H1 (cell line): ENCODE measurements around the gene BBC3. TPM values are rescaled to one million over a fixed set of nuclear protein-coding genes. Genes with fewer than 3 reads are reported as not detected.

ENCODE experiments used
- CBX5 ChIP-seq: fragments of 300-800, 300-1000 bp; sonication (generic); IDR thresholded peaks from 2 replicates; pipeline ENCODE4 v1.7.1; 2016; ENCODE audit warnings: antibody characterized with exemption, low read length, low read depth
- GTF2F1 ChIP-seq: IDR thresholded peaks from 2 replicates; pipeline ENCODE4 v1.6.1; 2012; ENCODE audit warnings: low read depth, low read length, improper control_type of control experiment, borderline replicate concordance
- KDM4A ChIP-seq: IDR thresholded peaks from one replicate; pipeline ENCODE4 v1.7.1; 2012; ENCODE audit warnings: low read depth, mild to moderate bottlenecking, moderate library complexity, low read length, inconsistent platforms; ENCODE audit not compliant: severe bottlenecking
- RXRA ChIP-seq: IDR thresholded peaks from 2 replicates; pipeline ENCODE4 v1.6.1; 2011; ENCODE audit warnings: low read depth, mild to moderate bottlenecking, low read length, moderate library complexity; ENCODE audit not compliant: insufficient read depth
- SIX5 ChIP-seq: IDR thresholded peaks from 2 replicates; pipeline ENCODE4 v1.6.1; 2011; ENCODE audit warnings: mild to moderate bottlenecking, low read depth, low read length
- SP1 ChIP-seq: IDR thresholded peaks from 2 replicates; pipeline ENCODE4 v1.6.1; 2011; ENCODE audit warnings: low read depth, low read length
- SRF ChIP-seq: IDR thresholded peaks from 2 replicates; pipeline ENCODE4 v1.6.1; 2011; ENCODE audit warnings: mild to moderate bottlenecking, low read depth, low read length, moderate library complexity
- polyA plus RNA-seq, 7 experiments: library from polyadenylated mRNA; depleted of rRNA in 3 of 7; stranded (reverse) in 5 of 7; unstranded in 2 of 7; fragments of >200 nt in 5 of 7; fragments of 200-250 nt in 2 of 7; gene quantifications; 1 replicate in 5 of 7; 2 replicates in 1 of 7; 4 replicates in 1 of 7; pipeline versions ENCODE4 v1.2.1 to v1.2.3, GENCODE V29; 2011 to 2013; ENCODE audit warnings: missing spikeins in 2 of 7, mixed read lengths in 2 of 7
- total RNA-seq: library from RNA; stranded (reverse); fragmentation: NEBNext Ultra II Directional; extraction: Animal tissue kit (Norgen Biotek cat#: 25700); gene quantifications from 2 replicates; pipeline ENCODE4 v1.2.1, GENCODE V29; 2021
- TF ChIP-seq, protein P1 (sequence below): IDR thresholded peaks from 2 replicates; pipeline ENCODE4 v1.6.1; 2011; ENCODE audit warnings: low read depth, mild to moderate bottlenecking, low read length; ENCODE audit not compliant: insufficient read depth
- TF ChIP-seq, protein P2 (sequence below): fragments of 300-600 bp; sonication (generic); IDR thresholded peaks from 2 replicates; pipeline ENCODE4 v1.7.1; 2012; ENCODE audit warnings: low read length, moderate library complexity, mild to moderate bottlenecking, inconsistent platforms; ENCODE audit not compliant: insufficient replicate concordance

The BBC3 gene
- total and polyA plus RNA-seq, 2 of the 8 experiments (the other 6 are each of a cell fraction or from before 2014, with no cell fraction given), result 13.2 to 21.6 TPM

DNA sequence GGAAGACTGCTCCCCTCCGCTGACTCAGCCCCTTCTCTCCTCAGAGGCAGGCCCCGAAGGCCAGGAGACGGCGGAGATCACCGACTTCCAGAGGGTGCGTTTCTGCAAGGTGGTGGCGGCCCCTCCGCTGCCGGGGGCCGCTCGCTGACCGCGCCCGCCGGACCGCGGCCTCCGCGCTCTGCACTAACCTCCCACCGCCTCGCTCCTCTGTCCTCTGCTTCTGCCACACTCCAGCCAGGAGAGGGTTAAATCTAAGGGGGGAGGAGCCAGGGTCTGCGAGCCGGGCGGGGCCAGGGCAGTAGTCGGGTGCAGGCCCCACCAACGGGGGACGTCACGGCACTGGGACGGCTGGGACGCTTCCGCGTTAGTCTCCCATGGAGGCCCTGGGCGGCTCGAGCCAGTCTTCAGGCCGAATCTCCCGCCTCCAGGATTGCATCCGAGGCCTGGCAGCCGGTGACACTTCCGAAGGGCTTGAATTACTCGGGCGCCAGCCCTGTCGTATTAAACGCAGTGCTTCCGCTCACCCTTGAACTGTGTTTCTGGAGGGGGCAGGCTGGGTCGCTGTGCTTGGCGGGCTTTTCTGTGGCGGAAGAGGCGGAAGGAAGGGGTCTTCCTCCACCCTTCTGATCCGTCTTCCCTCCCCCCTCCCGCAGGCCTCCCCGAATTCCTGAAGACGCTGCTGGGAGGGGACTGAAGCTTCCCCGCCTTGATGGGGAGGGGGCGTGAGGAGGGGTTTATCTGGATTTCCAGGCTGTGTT lies 42.5 kb upstream of the BBC3 start (continued):
- no peak for TF ChIP-seq RXRA
- TF ChIP-seq KDM4A, result no peak
- no peak for TF ChIP-seq GTF2F1
- TF ChIP-seq SP1, result peak; percentile 80; the same call in 1 of the 2 replicates
- no peak for TF ChIP-seq SIX5
- TF ChIP-seq, protein P1, sequence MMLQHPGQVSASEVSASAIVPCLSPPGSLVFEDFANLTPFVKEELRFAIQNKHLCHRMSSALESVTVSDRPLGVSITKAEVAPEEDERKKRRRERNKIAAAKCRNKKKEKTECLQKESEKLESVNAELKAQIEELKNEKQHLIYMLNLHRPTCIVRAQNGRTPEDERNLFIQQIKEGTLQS, result no peak
- no peak for TF ChIP-seq CBX5
- no peak for TF ChIP-seq SRF
- TF ChIP-seq, protein P2, sequence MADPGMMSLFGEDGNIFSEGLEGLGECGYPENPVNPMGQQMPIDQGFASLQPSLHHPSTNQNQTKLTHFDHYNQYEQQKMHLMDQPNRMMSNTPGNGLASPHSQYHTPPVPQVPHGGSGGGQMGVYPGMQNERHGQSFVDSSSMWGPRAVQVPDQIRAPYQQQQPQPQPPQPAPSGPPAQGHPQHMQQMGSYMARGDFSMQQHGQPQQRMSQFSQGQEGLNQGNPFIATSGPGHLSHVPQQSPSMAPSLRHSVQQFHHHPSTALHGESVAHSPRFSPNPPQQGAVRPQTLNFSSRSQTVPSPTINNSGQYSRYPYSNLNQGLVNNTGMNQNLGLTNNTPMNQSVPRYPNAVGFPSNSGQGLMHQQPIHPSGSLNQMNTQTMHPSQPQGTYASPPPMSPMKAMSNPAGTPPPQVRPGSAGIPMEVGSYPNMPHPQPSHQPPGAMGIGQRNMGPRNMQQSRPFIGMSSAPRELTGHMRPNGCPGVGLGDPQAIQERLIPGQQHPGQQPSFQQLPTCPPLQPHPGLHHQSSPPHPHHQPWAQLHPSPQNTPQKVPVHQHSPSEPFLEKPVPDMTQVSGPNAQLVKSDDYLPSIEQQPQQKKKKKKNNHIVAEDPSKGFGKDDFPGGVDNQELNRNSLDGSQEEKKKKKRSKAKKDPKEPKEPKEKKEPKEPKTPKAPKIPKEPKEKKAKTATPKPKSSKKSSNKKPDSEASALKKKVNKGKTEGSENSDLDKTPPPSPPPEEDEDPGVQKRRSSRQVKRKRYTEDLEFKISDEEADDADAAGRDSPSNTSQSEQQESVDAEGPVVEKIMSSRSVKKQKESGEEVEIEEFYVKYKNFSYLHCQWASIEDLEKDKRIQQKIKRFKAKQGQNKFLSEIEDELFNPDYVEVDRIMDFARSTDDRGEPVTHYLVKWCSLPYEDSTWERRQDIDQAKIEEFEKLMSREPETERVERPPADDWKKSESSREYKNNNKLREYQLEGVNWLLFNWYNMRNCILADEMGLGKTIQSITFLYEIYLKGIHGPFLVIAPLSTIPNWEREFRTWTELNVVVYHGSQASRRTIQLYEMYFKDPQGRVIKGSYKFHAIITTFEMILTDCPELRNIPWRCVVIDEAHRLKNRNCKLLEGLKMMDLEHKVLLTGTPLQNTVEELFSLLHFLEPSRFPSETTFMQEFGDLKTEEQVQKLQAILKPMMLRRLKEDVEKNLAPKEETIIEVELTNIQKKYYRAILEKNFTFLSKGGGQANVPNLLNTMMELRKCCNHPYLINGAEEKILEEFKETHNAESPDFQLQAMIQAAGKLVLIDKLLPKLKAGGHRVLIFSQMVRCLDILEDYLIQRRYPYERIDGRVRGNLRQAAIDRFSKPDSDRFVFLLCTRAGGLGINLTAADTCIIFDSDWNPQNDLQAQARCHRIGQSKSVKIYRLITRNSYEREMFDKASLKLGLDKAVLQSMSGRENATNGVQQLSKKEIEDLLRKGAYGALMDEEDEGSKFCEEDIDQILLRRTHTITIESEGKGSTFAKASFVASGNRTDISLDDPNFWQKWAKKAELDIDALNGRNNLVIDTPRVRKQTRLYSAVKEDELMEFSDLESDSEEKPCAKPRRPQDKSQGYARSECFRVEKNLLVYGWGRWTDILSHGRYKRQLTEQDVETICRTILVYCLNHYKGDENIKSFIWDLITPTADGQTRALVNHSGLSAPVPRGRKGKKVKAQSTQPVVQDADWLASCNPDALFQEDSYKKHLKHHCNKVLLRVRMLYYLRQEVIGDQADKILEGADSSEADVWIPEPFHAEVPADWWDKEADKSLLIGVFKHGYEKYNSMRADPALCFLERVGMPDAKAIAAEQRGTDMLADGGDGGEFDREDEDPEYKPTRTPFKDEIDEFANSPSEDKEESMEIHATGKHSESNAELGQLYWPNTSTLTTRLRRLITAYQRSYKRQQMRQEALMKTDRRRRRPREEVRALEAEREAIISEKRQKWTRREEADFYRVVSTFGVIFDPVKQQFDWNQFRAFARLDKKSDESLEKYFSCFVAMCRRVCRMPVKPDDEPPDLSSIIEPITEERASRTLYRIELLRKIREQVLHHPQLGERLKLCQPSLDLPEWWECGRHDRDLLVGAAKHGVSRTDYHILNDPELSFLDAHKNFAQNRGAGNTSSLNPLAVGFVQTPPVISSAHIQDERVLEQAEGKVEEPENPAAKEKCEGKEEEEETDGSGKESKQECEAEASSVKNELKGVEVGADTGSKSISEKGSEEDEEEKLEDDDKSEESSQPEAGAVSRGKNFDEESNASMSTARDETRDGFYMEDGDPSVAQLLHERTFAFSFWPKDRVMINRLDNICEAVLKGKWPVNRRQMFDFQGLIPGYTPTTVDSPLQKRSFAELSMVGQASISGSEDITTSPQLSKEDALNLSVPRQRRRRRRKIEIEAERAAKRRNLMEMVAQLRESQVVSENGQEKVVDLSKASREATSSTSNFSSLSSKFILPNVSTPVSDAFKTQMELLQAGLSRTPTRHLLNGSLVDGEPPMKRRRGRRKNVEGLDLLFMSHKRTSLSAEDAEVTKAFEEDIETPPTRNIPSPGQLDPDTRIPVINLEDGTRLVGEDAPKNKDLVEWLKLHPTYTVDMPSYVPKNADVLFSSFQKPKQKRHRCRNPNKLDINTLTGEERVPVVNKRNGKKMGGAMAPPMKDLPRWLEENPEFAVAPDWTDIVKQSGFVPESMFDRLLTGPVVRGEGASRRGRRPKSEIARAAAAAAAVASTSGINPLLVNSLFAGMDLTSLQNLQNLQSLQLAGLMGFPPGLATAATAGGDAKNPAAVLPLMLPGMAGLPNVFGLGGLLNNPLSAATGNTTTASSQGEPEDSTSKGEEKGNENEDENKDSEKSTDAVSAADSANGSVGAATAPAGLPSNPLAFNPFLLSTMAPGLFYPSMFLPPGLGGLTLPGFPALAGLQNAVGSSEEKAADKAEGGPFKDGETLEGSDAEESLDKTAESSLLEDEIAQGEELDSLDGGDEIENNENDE, result no peak
